A673 (cell line): ENCODE data around the gene POLR3K. TPM values are rescaled to one million over a fixed set of nuclear protein-coding genes. Genes with fewer than 3 reads are reported as not detected.

Experiments used
- BruUV-seq: library from RNA; stranded (reverse); fragments of 400-500 nt; replicated peaks from 2 replicates; lab custom pipeline; 2021; lab: Mats Ljungman, UMichigan
- CTCF ChIA-PET: fragments of 300-600 bp; sonication (Branson Sonifier 250); formaldehyde crosslinking; loops from one replicate; lab custom pipeline; 2022; ENCODE audit warnings: antibody characterized with exemption; lab: Charles Lee
- POLR2A ChIA-PET: fragments of 300-600 bp; sonication (Branson Sonifier 250); formaldehyde crosslinking; loops from one replicate; lab custom pipeline; 2022; ENCODE audit warnings: antibody characterized with exemption; ENCODE audit not compliant: low non-redundant PET; lab: Charles Lee
- DNase-seq: peaks from one replicate; pipeline ENCODE4 v3.0.0-alpha.2; 2015; ENCODE audit warnings: low spot score
- H3K27ac ChIP-seq: fragments of 200-600 bp; sonication (generic); 2 replicates; pipeline ENCODE4 v1.5.1; 2016; ENCODE audit warnings: mixed run types, low read depth, mild to moderate bottlenecking, mixed read lengths, antibody characterized with exemption, low read length; ENCODE audit not compliant: poor library complexity, severe bottlenecking
- H3K27me3 ChIP-seq: fragments of 200-600 bp; sonication (generic); replicated peaks from 2 replicates; pipeline ENCODE4 v1.6.1; 2017; ENCODE audit warnings: mixed run types, low read depth, mild to moderate bottlenecking, mixed read lengths, antibody characterized with exemption, low read length; ENCODE audit not compliant: insufficient read depth, poor library complexity
- H3K36me3 ChIP-seq: fragments of 200-600 bp; sonication (generic); 2 replicates; pipeline ENCODE4 v1.6.1; 2016; ENCODE audit warnings: mixed run types, mild to moderate bottlenecking, mixed read lengths, antibody characterized with exemption, low read length; ENCODE audit not compliant: insufficient read depth, poor library complexity, severe bottlenecking
- H3K4me1 ChIP-seq: fragments of 200-600 bp; sonication (generic); 2 replicates; pipeline ENCODE4 v1.6.1; 2017; ENCODE audit warnings: mixed run types, mild to moderate bottlenecking, mixed read lengths, antibody characterized with exemption, low read length; ENCODE audit not compliant: insufficient read depth, poor library complexity, severe bottlenecking
- H3K4me3 ChIP-seq: fragments of 200-600 bp; sonication (generic); 2 replicates; pipeline ENCODE4 v1.5.1; 2016; ENCODE audit warnings: low read depth, mixed run types, mild to moderate bottlenecking, mixed read lengths, low read length; ENCODE audit not compliant: poor library complexity, severe bottlenecking
- H3K9me3 ChIP-seq: fragments of 200-600 bp; sonication (generic); 2 replicates; pipeline ENCODE4 v1.6.1; 2016; ENCODE audit warnings: mixed run types, low read depth, mild to moderate bottlenecking, mixed read lengths, antibody characterized with exemption, low read length; ENCODE audit not compliant: poor library complexity, severe bottlenecking
- EZH2 ChIP-seq: fragments of 200-600 bp; sonication (generic); IDR thresholded peaks from 2 replicates; pipeline ENCODE4 v1.6.1; 2017; ENCODE audit warnings: borderline replicate concordance, low read depth, mild to moderate bottlenecking, mixed read lengths, antibody characterized with exemption, low read length; ENCODE audit not compliant: poor library complexity, severe bottlenecking
- intact Hi-C: fragments of 100-400 bp; cut with micrococcal nuclease; formaldehyde crosslinking; loops from one replicate; pipeline ENCODE4 v1.10.0; 2022; ENCODE audit not compliant: unreplicated experiment
- total RNA-seq: library from RNA; stranded (reverse); gene quantifications from 2 replicates; pipeline ENCODE4 v1.2.3, GENCODE V29; 2021
- TF ChIP-seq, protein P1 (sequence below): fragments of 300-800, 200-600 bp; sonication (generic); conservative IDR thresholded peaks from 2 replicates; pipeline ENCODE4 v1.5.1; 2017; ENCODE audit warnings: low read depth, mild to moderate bottlenecking, antibody characterized with exemption, low read length, moderate library complexity, mixed read lengths

POLR3K gene
- total RNA-seq, 1 experiment from 2014 or later, result 48.5 TPM

DNA sequence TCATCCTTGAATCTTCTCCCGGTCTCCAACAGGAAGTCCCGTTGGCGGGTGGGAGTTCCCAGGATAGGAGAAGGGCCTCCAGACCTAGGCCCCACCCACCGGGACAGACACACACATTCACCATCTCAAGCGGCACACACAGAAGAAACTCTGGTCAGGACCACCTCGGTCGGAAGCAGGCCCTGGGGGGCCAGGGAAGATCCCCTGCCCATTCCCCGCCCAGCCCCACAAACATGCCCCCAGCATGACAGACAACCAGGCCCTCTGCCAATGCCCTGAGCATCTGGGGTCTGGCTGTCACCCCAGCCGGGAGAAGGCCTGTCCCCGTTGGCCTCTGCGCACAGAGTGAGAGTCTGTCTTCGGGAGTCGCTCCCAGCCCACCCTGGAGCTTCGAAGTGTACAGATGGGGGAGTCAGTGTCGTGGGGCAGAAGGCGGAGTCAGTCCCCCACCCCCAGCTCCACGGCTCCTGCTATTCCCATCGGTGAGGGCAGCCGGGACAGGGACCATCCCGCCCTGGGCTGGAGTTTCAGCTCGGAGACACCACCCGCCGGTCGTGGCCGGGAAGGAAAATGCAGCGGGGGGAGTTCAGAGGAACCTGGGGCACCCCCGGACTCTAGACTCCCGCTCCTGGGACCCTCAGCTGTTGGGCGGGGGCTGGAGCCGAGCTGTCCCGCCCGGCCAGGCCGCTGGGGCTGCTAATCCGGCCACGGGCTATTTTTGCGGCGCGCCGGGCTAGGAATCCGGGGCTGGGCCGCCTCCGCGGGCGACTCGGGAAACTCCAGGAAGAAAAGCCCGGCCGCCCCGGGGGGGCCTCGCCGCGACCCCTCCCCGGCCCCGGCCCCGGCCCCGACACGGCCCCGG, 18.4 kb upstream of the POLR3K start:
- H3K4me3 ChIP-seq, result peak overlapping the region; percentile 55
- CTCF ChIA-PET, result interaction anchor here (1.2 kb wide), 1 partner anchor 18 kb away, joined by 3 read pairs; the partner anchor contains the start of genes POLR3K and SNRNP25
- H3K9me3 ChIP-seq, result no peaks in the 10 kb centered on the region
- H3K27ac ChIP-seq, result no peak overlapping the region
- no peaks in the 10 kb centered on the region for H3K27me3 ChIP-seq
- H3K36me3 ChIP-seq, result no peaks in the 10 kb centered on the region
- intact Hi-C loops, result no loop called here
- BruUV-seq, result no TSS peak
- DNase-seq, result peak; percentile 63
- POLR2A ChIA-PET, result no interaction called here
- H3K4me1 ChIP-seq, result peaks cover 22% of the 10 kb centered on the region
- no peak for TF ChIP-seq EZH2
- TF ChIP-seq, protein P1, sequence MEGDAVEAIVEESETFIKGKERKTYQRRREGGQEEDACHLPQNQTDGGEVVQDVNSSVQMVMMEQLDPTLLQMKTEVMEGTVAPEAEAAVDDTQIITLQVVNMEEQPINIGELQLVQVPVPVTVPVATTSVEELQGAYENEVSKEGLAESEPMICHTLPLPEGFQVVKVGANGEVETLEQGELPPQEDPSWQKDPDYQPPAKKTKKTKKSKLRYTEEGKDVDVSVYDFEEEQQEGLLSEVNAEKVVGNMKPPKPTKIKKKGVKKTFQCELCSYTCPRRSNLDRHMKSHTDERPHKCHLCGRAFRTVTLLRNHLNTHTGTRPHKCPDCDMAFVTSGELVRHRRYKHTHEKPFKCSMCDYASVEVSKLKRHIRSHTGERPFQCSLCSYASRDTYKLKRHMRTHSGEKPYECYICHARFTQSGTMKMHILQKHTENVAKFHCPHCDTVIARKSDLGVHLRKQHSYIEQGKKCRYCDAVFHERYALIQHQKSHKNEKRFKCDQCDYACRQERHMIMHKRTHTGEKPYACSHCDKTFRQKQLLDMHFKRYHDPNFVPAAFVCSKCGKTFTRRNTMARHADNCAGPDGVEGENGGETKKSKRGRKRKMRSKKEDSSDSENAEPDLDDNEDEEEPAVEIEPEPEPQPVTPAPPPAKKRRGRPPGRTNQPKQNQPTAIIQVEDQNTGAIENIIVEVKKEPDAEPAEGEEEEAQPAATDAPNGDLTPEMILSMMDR, result 0 out of 2 replicates have a peak, but pooled peaks have one; percentile 20

DNA sequence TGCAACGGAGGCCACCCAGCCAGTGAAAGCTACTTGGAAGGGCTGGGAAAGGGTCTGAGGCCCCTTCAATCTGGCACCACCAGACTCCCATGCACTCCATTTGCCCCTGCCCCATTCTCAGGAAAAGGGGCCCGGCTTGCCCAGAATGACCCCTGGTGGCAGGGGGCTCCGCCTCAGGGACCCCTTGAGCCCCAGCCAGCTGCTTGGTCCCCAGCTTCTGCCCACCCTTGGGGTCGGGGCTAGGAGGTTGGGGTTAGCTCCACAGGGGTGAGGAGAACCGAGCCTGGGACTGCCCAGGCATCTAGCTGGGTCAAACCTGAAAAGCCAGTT, 17.8 kb upstream of the POLR3K start:
- Histone ChIP-seq H3K4me3 (peak overlapping the region; percentile 55), H3K9me3 (no peaks in the 10 kb centered on the region), H3K36me3 (no peaks in the 10 kb centered on the region), H3K27ac (no peak overlapping the region), H3K27me3 (no peaks in the 10 kb centered on the region), H3K4me1 (peaks cover 16% of the 10 kb centered on the region)
- no peak for DNase-seq
- no TSS peak for BruUV-seq
- TF ChIP-seq, protein P1, result no peak
- no peak for TF ChIP-seq EZH2
- CTCF ChIA-PET, result no interaction called here
- POLR2A ChIA-PET, result no interaction called here
- intact Hi-C loops, result no loop called here

DNA sequence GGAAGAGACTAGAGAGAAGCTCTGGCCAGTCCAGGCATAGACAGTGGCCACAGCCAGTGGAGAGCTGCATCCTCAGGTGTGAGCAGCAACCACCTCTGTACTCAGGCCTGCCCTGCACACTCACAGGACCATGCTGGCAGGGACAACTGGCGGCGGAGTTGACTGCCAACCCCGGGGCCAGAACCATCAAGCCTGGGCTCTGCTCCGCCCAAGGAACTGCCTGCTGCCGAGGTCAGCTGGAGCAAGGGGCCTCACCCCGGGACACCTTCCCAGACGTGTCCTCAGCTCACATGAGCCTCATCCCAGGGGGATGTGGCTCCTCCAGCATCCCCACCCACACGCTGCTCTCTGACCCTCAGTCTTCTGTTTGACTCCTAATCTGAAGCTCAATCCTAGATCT, 15.8 kb upstream of the POLR3K start:
- CTCF ChIA-PET, result interaction anchor here (1.9 kb wide), 1 partner anchor 28 kb away, joined by 4 read pairs; no protein-coding TSS in a partner anchor
- no TSS peak for BruUV-seq

More for the DNA sequence above, 15.8 kb upstream of the POLR3K start:
- Histone ChIP-seq H3K4me3 (no peak overlapping the region), H3K27me3 (no peaks in the 10 kb centered on the region), H3K27ac (no peak overlapping the region), H3K9me3 (no peaks in the 10 kb centered on the region), H3K4me1 (peaks cover 9% of the 10 kb centered on the region), H3K36me3 (no peaks in the 10 kb centered on the region)
- DNase-seq, result no peak
- TF ChIP-seq, protein P1, result no peak
- TF ChIP-seq EZH2, result no peak
- intact Hi-C loops, result no loop called here
- POLR2A ChIA-PET, result no interaction called here
